Left forelimb (tissue), 1 donor: ENCODE results near the gene MXI1.

Source experiments
- DNase-seq: peaks from one replicate; pipeline ENCODE4 v3.0.0-alpha.2; 2018; ENCODE audit warnings: low spot score

The MXI1 gene

DNA sequence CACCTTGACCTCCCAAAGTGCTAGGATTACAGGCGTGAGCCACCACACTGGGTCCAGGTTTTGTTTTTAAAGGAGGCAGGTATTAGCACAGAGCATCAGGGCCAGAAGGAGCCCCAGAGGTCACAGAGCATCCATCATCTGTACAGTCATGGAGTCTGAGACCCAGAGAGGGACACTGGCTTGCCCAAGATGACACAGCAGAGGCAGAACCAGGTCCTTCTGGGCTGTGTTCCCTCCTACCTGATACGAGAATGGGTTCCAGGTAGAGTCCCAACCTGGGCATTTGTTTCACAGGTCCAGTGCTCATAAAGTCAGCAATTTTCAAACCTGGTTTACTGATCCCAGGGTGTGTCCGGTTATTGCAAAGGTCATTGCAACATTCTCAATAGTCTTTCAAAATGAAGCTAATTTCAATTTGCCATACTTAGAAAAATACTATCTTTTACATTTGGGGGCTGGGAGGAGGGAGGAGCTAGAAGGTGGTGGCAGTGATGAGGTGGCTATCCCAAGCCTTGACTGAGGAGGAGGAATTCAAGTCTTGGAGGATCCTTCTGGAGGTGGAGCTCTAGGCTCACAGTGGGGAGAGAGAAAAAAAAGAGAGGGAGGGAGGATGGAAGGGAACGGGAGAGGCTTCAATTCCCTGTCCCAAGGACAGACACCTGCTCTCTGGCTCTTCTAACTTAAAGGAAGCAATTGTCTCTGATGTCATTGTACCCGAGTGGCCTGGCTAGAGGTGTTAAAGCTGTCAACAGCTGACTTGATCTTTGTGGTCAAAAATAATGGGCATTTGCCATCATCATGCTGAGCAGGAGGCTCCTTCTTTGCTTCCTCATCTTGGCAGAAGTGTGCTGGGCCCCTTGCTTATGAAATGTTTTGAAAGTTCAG is 8.1 kb downstream of the MXI1 start:
- DNase-seq: no peak

DNA sequence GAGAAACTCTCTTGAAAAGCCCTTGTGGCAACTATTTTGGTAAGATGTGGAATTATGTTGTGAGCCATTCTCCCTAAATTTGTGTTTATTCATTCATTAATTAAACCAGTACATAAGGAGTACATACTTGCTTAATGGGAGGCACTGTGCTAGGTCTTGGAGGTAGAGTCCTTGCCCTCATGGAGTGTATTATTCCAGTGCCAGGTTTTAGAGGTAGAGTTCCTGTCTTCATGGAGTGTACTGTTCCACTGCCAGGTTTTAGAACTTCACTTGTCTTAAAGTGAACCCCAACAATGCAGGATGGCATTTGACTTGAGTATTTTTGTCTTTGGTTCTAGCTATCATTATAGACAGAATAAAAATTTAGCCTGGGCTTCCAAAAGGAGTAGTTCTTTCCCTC is 8.8 kb downstream of the MXI1 start:
- DNase-seq: no peak

DNA sequence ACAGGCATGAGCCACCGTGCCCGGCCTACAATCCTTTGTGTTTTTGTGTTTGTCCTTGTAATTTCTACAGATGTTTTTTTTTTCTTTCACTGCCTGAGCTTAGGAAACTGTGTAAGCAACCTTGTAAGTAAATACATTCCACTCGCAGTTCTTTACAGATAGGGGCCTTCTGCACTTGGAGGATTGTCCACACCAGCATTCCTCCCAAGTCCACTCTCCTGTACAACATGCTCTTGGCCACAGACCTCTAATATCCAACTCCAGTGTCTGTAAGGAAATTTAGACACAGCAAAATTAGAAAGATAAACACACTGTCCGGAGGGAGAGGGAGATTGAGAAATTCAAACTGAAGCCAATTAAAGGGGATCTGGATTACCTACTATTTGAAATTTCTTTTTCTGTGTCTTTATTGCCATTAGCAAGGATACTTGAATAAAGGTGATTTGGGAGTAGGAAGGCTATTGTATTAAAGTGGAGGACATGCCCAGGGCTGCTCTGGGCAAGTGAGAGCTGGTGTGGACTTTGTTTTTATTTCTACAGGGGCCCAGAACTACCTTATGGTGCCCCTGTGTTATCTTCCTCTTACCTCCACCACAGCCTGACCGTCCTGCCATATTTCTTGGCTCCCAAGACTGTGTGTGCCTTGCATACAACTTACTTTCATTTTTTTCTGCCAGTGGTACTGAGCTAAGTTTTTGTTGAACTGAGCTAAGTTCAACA is 9.7 kb downstream of the MXI1 start:
- no peak for DNase-seq

DNA sequence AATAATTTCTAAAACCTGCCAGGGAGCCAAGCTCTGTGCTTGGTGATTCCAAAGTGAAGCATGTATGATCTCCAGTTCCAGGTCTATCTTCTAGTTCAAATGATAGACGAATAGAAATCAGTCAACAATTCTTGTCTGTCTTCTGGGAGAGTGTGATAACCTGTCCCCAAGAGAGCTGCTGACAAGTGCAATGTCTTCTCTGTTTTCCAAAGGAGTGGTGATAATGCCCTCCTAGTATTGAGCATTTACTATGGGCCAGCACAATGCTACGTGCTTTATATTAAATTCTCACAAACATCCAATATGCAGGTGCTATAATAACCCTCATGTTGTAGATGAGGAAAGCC is 10.2 kb downstream of the MXI1 start:
- no peak for DNase-seq

DNA sequence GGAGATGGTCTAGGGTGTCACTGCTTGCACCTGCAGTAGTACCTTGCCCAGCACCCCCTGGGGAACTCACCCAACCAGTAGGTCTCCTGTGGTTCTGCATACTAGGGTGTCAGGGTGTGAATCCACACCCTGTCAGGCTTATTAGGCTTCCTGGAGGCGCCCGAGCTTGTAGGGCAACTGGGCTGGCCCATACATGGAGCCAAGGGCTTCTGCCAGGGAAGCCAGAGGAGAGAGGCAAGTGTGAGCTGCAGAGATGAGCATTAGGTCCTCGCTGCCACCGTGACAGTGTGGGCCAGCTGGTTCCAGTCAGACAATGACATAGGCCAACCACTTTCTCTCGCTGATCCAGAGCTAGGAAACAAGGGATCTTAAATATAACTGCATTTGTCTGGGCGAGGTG is 11.2 kb downstream of the MXI1 start:
- DNase-seq: no peak

DNA sequence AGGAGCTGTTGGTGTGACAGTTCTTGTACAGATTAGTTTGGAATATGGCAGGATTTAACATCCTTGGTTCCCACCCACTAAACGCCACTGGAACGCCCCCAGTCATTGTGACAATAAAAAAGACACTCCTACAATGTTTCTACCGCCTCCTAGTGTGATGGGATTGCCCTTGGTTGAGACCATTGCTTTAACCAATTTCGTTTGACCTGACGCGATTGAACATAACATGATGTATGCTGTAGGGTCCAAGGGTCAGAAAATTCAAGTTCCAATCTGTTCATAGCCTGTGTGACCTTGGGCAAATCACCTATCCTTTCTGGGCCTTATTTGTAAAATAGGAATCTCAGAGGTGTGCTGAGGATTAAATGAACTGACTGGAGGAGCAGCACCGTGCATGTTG is 12.5 kb downstream of the MXI1 start:
- no peak for DNase-seq

DNA sequence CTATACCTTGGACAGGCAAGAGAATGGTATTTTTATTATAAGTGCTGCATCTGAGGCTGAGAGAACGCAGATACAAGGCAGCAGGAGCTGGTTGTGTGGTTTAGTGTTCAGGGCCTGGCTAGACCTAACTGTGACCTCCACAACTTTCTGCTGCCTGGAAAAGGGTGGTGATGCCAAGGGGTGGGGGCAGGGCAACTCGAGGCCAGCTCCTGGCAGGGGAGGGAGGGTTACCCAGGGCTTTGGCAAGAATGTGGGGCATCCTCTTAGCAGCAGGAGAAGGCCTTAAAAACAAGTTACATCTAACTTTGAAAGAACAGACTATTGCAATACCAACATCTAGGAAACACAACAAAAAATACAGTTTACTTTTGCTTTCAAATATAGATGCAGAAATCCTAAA is 13.0 kb downstream of the MXI1 start:
- DNase-seq: no peak

DNA sequence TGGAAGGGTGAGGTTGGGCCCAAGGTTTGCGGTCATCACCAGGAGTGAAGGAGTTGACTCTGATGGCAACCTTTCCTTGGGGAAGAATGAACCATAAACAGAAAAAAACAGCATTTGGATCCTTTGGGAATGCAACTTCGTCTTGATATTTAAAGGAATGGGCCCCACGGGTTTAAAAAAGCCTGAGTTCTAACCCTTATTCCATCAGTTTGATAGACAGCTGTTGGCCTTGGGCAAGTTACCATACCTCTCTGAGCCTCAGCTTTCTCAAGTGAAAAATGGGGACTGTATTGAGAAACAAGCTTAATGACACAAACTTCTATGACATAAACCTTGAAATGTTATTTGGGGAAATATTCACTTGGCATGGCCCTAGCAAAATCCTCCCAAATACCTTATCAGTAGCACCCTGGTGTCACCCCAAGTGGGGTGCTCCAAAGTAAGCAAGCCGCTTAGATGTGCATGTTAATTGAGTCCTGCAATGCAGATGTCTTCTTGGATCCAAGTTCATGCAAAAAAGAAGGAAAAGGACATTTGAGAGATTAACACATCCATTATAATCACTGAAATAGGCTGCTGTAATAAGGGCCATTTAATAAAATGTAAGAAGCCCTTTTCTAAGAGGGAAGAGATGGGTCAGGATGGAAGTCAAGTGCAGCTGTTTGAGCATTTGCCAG is 13.8 kb downstream of the MXI1 start:
- DNase-seq: no peak

DNA sequence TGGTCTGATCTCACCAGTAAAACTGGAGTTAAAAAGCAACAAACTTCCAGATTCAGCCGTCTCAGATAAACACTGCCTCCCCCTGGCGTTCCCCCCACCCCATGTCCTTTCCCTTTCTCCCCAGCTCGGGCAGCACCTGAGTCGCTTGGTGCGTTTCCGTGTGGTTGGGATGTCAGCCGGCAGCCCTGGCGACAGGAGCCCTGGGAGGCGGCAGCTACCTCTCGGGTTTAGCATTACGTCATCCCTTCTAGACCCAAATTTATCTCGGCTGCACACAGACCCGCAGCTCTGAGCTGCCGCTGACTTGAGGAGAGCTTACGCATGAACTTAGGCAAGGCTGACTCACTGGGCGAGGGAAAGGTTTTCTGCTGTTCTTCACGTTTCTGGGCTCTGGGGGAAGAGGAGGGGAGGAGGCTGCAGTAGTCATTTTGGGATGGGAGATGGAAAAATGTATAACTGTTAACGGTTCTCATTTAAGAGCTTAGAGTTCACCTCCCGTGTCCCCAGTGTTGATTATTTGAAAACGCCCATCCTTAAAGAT is 14.4 kb downstream of the MXI1 start:
- peak; percentile 82 for DNase-seq

DNA sequence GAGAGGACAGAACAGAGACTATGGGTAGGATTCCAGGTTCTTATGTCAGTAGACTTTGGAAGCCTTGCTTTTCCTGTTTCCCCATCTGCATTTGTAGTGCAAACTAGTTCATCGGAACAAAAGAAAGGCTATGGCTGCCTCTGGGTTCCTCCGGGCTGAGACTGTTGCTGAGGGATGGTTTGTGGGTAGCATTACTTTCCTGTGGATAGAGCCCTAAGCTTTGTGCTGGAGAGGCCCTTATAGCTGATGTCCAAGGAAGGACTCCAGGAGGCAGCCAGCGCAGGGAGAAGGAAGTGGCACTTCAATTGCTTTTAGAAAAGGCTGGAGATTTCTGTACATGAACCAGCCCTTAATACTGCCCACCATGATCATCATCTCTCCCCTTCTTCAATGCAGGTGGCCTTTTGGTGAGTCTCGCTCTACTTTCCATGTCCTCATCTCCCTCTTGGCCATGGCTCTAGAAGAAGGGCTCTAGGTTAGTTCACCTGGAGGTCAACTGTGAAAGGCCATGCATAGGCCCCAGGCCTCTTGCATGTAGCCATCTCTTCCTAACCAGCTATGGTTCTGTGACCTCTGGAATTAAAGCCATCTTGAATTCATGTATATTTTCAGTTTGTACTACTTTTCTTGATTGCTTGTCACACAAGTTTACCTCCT is 15.4 kb downstream of the MXI1 start:
- DNase-seq: no peak

DNA sequence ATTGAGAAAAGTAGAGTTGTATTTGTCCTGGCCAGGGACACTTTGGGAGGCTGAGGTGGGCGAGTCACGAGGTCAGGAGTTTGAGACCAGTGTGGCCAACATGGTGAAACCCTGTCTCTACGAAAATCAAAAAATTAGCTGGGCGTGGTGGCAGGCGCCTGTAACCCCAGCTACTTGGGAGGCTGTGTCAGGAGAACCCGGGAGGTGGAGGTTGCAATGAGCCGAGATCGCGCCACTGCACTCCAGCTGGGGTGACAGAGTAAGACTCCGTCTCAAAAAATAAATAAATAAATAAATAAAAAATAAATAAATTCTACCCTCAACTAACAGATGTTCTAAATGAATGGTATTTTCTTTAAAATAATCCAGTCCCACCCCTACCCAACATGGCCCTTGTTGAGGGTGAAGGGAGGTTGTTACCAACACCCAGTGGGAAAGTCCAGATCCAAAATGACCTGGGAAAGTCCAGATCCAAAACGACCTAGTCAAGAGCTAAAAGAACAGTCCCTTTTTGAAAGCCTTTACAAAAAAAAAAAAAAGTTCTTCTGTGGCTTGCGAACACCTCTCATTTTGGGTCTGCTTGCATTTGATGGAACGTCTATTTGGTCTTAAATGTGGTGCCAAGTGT is 16.0 kb downstream of the MXI1 start:
- DNase-seq: no peak

DNA sequence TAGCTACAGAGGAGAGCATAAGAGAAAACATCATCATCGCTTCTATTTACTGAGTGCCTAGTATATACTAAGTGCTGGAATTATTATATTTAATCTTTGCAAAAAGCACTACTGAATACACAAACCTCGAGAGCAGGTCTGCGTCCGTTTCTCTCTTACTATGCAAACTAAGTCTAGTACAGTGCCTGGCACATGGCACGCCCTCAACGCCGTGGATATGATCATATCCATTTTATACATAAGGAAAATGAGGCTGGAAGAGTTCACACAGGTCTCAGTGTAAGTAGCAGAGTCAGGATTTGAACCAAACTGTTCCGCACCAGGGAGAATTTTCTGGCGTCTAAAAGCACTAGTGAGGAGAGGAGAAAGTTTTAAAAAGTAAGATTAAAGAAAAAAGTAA is 17.6 kb downstream of the MXI1 start:
- DNase-seq: no peak

DNA sequence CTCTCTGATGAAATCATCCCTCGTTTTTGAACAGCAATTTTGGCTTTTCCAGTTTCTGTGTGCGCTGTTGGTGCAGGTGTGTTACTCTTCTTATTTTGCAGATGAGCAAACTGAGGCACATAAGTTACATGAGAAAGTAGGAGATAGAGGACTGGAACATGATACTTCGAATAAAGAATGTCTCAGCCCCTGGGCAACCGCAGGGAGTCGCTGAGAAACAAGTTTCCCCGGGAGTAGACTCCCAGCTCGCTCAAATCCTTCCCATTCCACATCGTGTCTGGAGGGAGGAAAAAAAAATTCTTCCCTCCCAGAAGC is 18.0 kb downstream of the MXI1 start:
- DNase-seq: no peak

DNA sequence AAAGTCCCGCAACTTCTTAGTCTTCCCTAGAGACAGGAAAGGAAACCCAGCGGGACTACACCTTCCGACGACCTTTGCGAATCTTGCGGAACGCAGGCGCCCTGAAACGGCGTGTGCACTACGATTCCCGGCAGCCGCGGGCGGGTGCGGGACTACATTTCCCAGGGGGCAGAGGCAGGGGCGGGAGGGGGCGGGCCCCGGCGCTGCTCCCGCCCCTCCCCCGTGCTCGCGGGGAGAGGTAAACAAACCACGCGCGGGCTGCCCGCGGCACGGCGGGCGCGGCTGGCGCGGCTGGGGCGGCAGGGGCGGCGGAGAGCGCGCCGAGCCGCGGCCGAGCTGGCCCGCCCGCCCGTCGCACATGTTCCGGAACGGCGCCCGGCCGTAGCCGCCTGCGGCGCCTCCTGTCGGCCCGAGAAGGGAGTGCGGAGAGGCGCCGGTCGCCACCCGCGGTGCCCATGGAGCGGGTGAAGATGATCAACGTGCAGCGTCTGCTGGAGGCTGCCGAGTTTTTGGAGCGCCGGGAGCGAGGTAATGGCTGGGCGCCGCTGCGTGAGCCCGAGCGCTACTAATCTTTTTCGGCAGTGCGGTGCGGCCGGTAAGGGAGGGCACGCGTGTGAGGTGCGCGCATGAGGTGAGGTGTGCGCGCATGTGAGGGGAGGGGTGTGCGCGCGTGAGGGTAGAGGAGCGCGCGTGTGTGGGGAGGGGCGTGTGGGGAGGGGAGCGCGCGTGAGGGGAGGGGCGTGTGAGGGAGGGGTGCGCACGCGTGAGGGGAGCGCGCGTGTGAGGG is 18.5 kb downstream of the MXI1 start:
- peak; percentile 91 for DNase-seq

DNA sequence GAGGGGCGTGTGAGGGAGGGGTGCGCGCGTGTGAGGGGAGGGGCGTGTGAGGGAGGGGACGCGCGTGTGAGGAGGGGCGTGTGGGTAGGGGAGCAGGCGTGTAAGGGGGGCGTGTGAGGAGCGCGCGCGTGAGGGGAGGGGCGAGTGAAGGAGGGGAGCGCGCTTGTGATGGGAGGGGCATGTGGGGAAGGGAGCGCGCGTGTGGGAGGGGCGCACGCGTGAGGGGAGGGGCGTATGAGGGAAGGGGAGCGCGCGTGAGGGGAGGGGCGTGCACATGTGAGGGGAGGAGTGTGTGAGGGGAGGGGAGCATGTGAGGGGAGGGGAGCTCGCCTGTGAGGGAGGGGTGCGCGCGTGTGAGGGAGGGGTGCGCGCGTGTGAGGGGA is 19.1 kb downstream of the MXI1 start:
- DNase-seq: peak; percentile 93

DNA sequence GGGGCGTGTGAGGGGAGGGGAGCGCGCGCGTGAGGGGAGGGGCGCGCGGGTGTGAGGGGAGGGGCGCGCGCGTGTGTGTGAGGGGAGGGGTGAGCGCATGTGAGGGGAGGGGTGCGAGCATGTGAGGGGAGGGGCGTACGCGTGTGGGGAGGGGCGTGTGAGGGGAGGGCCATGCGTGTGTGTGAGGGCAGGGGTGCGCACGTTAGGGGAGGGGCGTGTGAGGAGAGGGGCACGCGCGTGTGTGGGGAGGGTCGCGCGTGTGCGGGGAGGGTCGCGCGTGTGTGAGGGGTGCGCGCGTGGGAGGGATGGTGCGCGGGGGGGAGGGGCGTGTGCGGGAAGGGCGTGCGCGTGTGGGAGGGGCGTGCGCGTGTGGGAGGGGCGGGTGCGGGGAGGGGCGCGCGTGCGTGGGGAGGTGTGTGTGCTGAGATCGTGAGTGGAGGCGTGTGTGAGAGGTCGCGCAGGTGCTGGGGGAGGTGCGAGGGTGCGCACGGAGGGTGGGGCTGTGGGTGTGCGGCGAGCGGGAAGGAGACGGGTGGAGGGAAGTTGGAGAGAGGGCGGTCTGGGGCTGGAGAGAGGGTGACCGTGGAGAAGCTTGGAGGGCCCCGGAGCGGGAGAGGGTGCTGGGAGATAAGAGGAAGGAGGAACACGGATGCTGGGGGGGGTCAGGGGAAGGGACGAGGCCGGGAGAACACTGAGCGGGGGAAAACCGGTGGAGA is 19.7 kb downstream of the MXI1 start:
- peak; percentile 80 for DNase-seq

DNA sequence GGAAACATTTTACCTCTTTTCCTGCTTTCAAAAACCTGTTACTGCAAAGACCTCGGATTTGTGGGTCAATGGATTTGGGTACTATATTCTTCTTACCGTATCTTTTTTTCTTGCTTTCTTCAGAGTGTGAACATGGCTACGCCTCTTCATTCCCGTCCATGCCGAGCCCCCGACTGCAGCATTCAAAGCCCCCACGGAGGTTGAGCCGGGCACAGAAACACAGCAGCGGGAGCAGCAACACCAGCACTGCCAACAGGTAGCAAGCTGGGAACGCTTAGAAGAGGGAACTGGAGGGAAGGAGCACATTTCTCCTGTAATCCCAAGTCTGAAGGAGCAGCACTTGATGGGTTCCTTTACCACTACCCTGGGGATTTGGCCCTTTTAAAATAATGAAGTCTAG is 20.7 kb downstream of the MXI1 start:
- DNase-seq: no peak

DNA sequence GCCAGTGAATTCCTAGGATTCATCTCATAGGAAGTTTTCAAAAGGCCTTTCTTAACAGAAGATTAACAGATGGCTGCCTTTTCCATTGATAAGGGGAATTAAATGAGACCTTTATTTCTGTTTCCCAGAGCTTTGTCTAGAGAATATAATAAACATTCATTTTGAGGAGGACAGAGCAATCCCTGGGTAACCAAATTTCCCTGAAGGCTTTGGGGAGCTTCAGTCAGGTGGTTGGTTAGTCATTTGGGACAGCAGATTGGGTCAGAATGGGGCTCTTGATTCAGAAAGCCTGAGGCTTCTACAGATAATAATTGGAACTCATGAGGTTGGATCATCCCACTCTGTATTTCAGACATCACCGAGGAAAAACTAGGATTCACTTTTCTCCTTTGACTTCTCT is 21.8 kb downstream of the MXI1 start:
- no peak for DNase-seq

DNA sequence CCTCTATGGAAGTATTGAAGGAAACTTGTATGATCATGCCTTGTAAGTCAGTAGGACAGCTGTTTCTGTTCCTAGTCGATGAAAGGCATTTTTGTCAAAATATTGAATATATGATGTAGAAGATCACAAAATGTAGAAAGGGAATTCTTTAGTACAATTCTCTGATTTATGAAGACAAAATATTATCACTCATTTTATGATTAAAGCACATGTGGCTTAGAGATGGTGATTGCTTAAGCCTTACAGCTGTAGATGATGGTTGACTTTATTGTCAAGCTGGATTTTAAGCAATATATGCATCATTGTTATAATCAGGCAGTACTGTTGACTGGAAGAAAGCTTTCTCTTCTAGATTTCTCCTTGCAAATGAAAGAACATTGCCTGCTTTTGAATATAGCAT is 26.4 kb downstream of the MXI1 start:
- DNase-seq: no peak

DNA sequence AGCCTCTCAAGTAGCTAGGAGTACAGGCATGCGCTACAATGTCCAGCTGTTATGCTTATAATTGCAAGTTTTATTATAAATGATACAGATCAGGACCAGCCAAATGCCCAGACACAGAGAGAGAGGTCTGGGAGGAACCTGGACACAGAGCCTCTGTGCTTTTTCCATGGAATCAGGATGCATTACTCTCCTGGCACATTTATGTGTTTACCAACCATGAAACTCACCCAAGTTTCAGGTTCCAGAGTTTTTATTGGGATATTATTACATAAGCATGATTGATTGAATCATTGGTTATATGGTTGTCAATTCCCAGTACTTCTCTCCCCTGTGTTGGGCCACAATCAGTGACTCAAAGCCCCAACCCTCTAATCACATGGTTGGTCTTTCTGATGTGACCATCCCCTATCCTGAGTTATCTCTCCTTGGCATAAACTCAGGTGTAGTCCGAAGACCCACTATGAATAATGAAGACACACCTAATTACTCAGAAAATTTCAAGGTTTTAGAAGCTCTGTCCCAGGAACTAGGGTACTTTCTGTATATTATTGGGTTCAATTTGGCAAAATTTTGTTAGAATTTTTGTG is 30.6 kb downstream of the MXI1 start:
- no peak for DNase-seq
